ENCODE results near the gene GLIPR2.
A peak's percentile ranks its signal among the peaks of the same experiment; 100 is the strongest.
"Not testable (repeated sequence)": the region's sequence is repeated elsewhere in the genome, so short reads cannot be mapped to it uniquely, and the experiment has no call there.

The GLIPR2 gene

GRCh38 chr9:36163786-36164170, 27.2 kb downstream of the GLIPR2 start:
- DNase-seq (ENCODE audit: low read depth): no peak

GRCh38 chr9:36164372-36164771, 27.8 kb downstream of the GLIPR2 start:
- DNase-seq (ENCODE audit: low read depth): no peak

- DNase-seq (ENCODE audit: low read depth): no peak
Measured at GRCh38 chr9:36164989-36165388, 28.5 kb downstream of the GLIPR2 start.

- DNase-seq (ENCODE audit: low read depth): no peak
Measured at GRCh38 chr9:36165826-36166167, 29.3 kb downstream of the GLIPR2 start.

- peak; percentile 75 for DNase-seq (ENCODE audit: low read depth)
Measured at GRCh38 chr9:36166168-36166927, 29.8 kb downstream of the GLIPR2 start.

- DNase-seq (ENCODE audit: low read depth): no peak
Measured at GRCh38 chr9:36169166-36169565, 32.6 kb downstream of the GLIPR2 start, which contains the start of gene CCIN. Gene CCIN, plus strand, starts transcription at chr9:36169388. Its CDS starts 115 bp downstream, at chr9:36169503.

- DNase-seq (ENCODE audit: low read depth): no peak
Measured at GRCh38 chr9:36169708-36170107, 33.2 kb downstream of the GLIPR2 start.

- DNase-seq (ENCODE audit: low read depth): no peak
Measured at GRCh38 chr9:36170531-36170930, 34.0 kb downstream of the GLIPR2 start.

GRCh38 chr9:36173861-36174260, 37.3 kb downstream of the GLIPR2 start:
- no peak for DNase-seq (ENCODE audit: low read depth)

GRCh38 chr9:36174271-36174670, 37.7 kb downstream of the GLIPR2 start:
- no peak for DNase-seq (ENCODE audit: low read depth)

GRCh38 chr9:36174731-36175130, 38.2 kb downstream of the GLIPR2 start:
- no peak for DNase-seq (ENCODE audit: low read depth)

- not testable (repeated sequence) for DNase-seq (ENCODE audit: low read depth)
Measured at GRCh38 chr9:36175209-36175608, 38.7 kb downstream of the GLIPR2 start.

- not testable (repeated sequence) for DNase-seq (ENCODE audit: low read depth)
Measured at GRCh38 chr9:36176496-36176895, 40.0 kb downstream of the GLIPR2 start.

- no peak for DNase-seq (ENCODE audit: low read depth)
Measured at GRCh38 chr9:36177571-36177970, 41.0 kb downstream of the GLIPR2 start.

- not testable (repeated sequence) for DNase-seq (ENCODE audit: low read depth)
Measured at GRCh38 chr9:36180243-36180642, 43.7 kb downstream of the GLIPR2 start.

GRCh38 chr9:36187414-36187813, 50.9 kb downstream of the GLIPR2 start:
- DNase-seq (ENCODE audit: low read depth): no peak

- DNase-seq (ENCODE audit: low read depth): no peak
Measured at GRCh38 chr9:36188212-36188611, 51.7 kb downstream of the GLIPR2 start.

- DNase-seq (ENCODE audit: low read depth): no peak
Measured at GRCh38 chr9:36189976-36190375, 53.4 kb downstream of the GLIPR2 start.

- peak; percentile 91 for DNase-seq (ENCODE audit: low read depth)
Measured at GRCh38 chr9:36190388-36191289, 54.1 kb downstream of the GLIPR2 start, which contains the start of gene CLTA. Gene CLTA, plus strand, starts transcription at chr9:36190921. Its CDS starts 136 bp downstream, at chr9:36191057.

GRCh38 chr9:36191290-36191645, 54.7 kb downstream of the GLIPR2 start:
- peak; percentile 14 for DNase-seq (ENCODE audit: low read depth)

- DNase-seq (ENCODE audit: low read depth): no peak
Measured at GRCh38 chr9:36191686-36192085, 55.2 kb downstream of the GLIPR2 start.

- no peak for DNase-seq (ENCODE audit: low read depth)
Measured at GRCh38 chr9:36192196-36192595, 55.7 kb downstream of the GLIPR2 start.

- no peak for DNase-seq (ENCODE audit: low read depth)
Measured at GRCh38 chr9:36193023-36193422, 56.5 kb downstream of the GLIPR2 start.

Measured in stimulated activated CD8-positive, alpha-beta memory T cell treated with anti-CD3 and anti-CD28 coated beads, Interleukin-4, amount 100 ng/mL, for 24 hours (primary cell).